ENCODE measurements around the gene GATC.
"Not testable (repeated sequence)": the region's sequence is repeated elsewhere in the genome, so short reads cannot be mapped to it uniquely, and the experiment has no call there.

Gene GATC

DNA sequence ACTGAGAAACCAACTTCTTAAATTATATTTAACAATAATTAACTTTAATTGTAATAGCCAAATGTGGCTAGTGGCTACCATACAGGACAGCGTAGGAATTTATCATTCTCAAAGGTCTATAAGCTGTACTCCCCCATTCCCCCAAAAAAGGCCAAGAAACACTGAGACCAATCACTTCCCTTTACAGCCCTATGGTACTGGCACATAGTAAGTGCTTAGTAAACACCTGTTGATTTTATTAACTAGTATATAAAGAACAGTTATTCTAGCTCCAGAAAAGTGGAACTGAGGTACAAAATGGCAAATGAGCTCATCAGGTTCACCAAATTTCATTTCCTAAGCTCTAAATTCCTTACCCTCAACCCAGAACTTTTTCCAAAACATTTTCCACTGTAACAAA lies 29.4 kb downstream of the GATC start:
- no peak for DNase-seq (ENCODE audit: low read depth)
- in situ Hi-C loops (cut with HindIII; ENCODE audit: low sequenced_read_pairs): no loop called here
- TF ChIP-seq, protein P1, sequence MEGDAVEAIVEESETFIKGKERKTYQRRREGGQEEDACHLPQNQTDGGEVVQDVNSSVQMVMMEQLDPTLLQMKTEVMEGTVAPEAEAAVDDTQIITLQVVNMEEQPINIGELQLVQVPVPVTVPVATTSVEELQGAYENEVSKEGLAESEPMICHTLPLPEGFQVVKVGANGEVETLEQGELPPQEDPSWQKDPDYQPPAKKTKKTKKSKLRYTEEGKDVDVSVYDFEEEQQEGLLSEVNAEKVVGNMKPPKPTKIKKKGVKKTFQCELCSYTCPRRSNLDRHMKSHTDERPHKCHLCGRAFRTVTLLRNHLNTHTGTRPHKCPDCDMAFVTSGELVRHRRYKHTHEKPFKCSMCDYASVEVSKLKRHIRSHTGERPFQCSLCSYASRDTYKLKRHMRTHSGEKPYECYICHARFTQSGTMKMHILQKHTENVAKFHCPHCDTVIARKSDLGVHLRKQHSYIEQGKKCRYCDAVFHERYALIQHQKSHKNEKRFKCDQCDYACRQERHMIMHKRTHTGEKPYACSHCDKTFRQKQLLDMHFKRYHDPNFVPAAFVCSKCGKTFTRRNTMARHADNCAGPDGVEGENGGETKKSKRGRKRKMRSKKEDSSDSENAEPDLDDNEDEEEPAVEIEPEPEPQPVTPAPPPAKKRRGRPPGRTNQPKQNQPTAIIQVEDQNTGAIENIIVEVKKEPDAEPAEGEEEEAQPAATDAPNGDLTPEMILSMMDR (IDR thresholded peaks at IDR 0.05; ENCODE audit: low read depth, low read length, missing control alignments): no peak
- H3K4me3 ChIP-seq (ENCODE audit: low read depth, low read length): no peak overlapping the region

DNA sequence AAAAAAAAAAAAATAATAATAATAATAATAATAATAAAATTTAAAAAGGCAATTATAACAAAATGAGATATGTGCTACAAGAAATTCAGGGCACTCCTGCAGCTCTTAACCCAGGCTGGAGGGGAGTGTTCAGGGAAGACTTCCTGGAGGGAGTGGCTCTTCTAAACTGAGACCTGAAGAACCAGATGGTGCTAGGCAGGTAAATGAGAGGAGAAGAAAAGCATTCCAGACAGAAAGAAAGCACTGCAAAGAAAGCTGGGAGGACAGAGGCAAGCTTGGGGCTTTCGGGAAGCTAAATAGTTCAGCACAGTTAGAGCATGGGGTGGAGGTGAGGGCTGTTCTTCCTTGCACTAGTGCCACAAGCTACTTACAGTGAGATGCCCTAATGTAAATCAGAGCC lies 33.2 kb downstream of the GATC start:
- in situ Hi-C loops (cut with HindIII; ENCODE audit: low sequenced_read_pairs): no loop called here
- TF ChIP-seq, protein P1 (IDR thresholded peaks at IDR 0.05; ENCODE audit: low read depth, low read length, missing control alignments): no peak

DNA sequence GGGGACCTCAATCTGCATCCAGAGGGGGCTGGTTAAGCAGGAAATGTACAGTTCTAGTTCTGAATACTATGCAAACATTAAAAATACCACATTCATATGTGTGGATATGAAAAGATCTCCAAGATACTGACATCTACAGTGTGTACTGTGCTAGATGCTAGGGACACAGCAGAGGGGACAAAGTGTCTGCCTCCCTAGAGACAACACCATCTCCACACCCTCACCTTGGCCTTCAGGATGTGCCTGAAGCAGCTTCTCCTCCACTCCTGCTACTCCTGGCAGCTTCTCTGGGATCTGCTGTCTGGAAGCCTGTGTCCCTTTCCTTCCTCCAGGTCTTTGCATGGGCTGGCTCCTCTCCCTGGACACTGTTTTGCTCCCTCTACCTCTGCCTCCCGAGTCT lies 34.0 kb downstream of the GATC start:
- H3K4me3 ChIP-seq (ENCODE audit: low read depth, low read length): no peak overlapping the region
- in situ Hi-C loops (cut with HindIII; ENCODE audit: low sequenced_read_pairs): no loop called here
- TF ChIP-seq, protein P1 (IDR thresholded peaks at IDR 0.05; ENCODE audit: low read depth, low read length, missing control alignments): no peak
- DNase-seq (ENCODE audit: low read depth): no peak

More for the DNA sequence above, 33.2 kb downstream of the GATC start:
- no peak for DNase-seq (ENCODE audit: low read depth)
- H3K4me3 ChIP-seq (ENCODE audit: low read depth, low read length): no peak overlapping the region

DNA sequence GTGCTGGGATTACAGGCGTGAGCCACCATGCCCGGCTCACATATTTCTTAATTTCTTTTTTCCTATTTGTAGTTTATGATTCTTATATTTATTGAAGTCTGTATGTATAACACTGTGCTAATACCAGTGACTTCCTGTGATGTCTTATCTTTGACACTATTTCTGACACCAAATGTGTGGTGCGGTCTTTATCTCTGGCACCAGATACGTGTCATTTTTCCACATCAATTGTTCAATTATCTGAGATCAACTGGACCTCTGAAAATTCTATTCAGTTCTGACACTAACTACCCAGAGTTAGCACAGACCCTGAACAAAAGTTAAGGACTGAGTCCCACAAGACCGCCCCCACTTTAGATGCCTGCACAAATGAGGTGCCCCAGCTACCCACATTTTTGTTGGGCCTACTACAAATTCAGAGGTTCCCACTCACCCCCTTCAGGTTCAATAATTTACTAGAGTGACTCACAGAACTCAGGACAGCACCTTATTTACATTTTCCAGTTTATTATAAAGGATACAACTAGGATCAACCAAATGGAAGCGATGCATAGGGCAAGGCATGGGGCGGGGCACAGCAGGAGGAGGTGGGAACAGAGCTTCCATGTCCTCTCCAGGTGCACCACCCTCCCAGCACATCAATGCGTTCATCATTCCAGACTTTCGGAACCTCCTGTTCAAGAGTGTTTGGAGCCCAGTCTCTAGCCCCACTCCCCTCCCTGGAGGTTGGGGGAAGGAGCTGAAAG lies 35.0 kb downstream of the GATC start:
- DNase-seq (ENCODE audit: low read depth): no peak
- TF ChIP-seq, protein P1 (IDR thresholded peaks at IDR 0.05; ENCODE audit: low read depth, low read length, missing control alignments): no peak
- H3K4me3 ChIP-seq (ENCODE audit: low read depth, low read length): no peak overlapping the region
- in situ Hi-C loops (cut with HindIII; ENCODE audit: low sequenced_read_pairs): no loop called here

DNA sequence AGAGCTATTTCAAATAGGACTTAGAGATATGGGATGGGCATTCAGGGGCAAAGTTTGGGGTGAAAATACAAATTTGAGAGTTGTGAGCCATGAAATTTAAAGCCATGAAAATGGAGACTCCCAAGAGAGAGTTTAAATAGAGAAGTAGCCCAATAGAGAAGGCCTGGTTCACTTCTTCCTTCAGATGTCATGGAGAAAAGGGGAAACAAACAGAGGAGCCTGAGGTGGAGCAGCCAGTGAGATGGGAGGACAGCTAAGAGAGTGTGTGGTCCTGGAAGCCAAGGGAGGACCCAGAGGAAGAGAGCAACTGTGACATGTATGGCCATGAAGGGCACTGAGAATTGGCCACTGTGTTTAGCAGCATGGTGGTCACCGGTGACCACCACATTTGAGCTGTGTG lies 37.4 kb downstream of the GATC start:
- no peak overlapping the region for H3K4me3 ChIP-seq (ENCODE audit: low read depth, low read length)
- TF ChIP-seq, protein P1 (IDR thresholded peaks at IDR 0.05; ENCODE audit: low read depth, low read length, missing control alignments): no peak
- in situ Hi-C loops (cut with HindIII; ENCODE audit: low sequenced_read_pairs): no loop called here
- no peak for DNase-seq (ENCODE audit: low read depth)

DNA sequence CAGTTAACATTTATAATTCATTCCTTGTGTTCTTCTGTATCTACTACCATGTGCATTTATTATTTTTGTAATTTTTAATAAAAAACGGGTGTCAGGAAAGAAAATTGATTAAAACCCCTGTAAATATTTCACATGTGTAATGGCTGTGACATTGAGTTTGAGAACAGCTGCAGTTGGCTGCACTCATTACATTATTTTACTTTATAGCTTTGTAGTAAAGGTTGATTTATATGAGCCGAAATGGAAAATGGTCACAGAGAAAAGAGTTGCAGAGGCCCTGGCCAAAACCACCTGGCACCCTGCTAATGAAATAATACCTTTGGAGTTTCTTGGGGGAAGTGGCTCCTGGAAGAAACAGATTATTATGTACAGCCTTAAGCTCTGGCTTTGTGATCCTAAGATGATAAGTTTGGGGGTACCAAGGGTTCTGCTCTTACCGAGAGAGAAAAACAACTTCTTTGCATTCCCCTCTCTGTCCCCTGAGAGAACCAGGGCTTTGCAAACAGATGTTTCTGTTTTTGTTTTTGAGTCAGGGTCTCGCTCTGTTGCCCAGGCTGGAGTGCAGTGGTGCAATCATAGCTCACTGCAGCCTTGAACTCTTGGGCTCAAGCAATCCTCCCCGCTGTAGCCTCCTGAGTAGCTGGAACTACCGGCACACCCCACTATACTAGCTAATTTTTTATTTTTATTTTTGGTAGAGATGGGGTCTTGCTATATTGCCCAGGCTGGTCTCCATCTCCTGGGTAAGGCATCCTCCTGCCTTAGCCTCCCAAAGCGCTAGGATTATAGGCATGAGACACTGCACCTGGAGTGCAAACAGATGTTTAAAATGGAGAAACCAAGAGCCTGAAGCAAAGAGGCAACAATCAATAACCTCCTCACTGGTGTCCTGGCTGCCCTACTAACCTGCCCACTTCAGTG lies 40.0 kb downstream of the GATC start:
- DNase-seq (ENCODE audit: low read depth): no peak
- no peak overlapping the region for H3K4me3 ChIP-seq (ENCODE audit: low read depth, low read length)
- in situ Hi-C loops (cut with HindIII; ENCODE audit: low sequenced_read_pairs): no loop called here
- TF ChIP-seq, protein P1 (IDR thresholded peaks at IDR 0.05; ENCODE audit: low read depth, low read length, missing control alignments): no peak

DNA sequence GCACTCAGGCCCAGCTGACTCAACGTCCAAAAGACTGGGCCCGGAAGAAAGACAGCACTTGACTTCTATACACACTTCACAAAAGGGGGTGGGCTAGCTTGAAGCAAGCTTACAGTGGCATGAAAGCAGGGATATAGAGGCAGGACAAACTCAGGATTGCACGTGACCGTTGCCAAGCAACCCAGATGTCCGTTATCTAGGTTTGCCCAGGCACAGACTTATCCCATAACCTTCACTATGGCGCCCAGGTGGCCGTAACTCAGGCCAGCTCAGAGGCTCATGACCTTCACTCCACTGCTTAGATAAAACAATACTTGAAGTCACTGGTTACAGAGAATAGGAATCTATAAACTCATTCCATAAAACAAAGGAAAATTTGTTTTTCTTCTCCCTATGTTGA lies 41.3 kb downstream of the GATC start:
- H3K4me3 ChIP-seq (ENCODE audit: low read depth, low read length); in situ Hi-C loops (cut with HindIII; ENCODE audit: low sequenced_read_pairs); DNase-seq (ENCODE audit: low read depth): not testable (repeated sequence)

All from astrocyte of the cerebellum (primary cell).